Ishikawa (cell line): Measurements from ENCODE around the gene CACNA1C.

Source experiments
- CEBPB ChIP-seq: IDR thresholded peaks from 2 replicates; pipeline ENCODE4 v1.6.1; 2012
- CREB1 ChIP-seq: IDR thresholded peaks from 2 replicates; pipeline ENCODE4 v1.6.1; 2012; ENCODE audit warnings: low read depth
- EGR1 ChIP-seq: IDR thresholded peaks from 2 replicates; pipeline ENCODE4 v1.6.1; 2012
- EP300 ChIP-seq: IDR thresholded peaks from 2 replicates; pipeline ENCODE4 v1.6.1; 2012; ENCODE audit warnings: borderline replicate concordance
- FOXM1 ChIP-seq: IDR thresholded peaks from 2 replicates; pipeline ENCODE4 v1.6.1; 2012; ENCODE audit warnings: low read depth, borderline replicate concordance
- NFIC ChIP-seq: IDR thresholded peaks from 2 replicates; pipeline ENCODE4 v1.6.1; 2012
- RAD21 ChIP-seq: IDR thresholded peaks from 2 replicates; pipeline ENCODE4 v1.6.1; 2012; ENCODE audit warnings: low read depth
- TAF1 ChIP-seq: IDR thresholded peaks from 2 replicates; pipeline ENCODE4 v1.6.1; 2012; ENCODE audit warnings: low read depth, mild to moderate bottlenecking
- TCF12 ChIP-seq: IDR thresholded peaks from 2 replicates; pipeline ENCODE4 v1.6.1; 2012; ENCODE audit warnings: low read depth
- TEAD4 ChIP-seq: IDR thresholded peaks from 2 replicates; pipeline ENCODE4 v1.6.1; 2012
- YY1 ChIP-seq: IDR thresholded peaks from 2 replicates; pipeline ENCODE4 v1.6.1; 2012; ENCODE audit warnings: low read depth
- ZBTB7A ChIP-seq: IDR thresholded peaks from 2 replicates; pipeline ENCODE4 v1.6.1; 2012; ENCODE audit warnings: low read depth
- TF ChIP-seq, protein P1 (sequence below): IDR thresholded peaks from 2 replicates; pipeline ENCODE4 v1.6.1; 2012; ENCODE audit warnings: low read depth, mild to moderate bottlenecking
- TF ChIP-seq, protein P2 (sequence below): IDR thresholded peaks from 2 replicates; pipeline ENCODE4 v1.6.1; 2012
- TF ChIP-seq, protein P3 (sequence below): IDR thresholded peaks from 2 replicates; pipeline ENCODE4 v1.6.1; 2012

The CACNA1C gene

DNA sequence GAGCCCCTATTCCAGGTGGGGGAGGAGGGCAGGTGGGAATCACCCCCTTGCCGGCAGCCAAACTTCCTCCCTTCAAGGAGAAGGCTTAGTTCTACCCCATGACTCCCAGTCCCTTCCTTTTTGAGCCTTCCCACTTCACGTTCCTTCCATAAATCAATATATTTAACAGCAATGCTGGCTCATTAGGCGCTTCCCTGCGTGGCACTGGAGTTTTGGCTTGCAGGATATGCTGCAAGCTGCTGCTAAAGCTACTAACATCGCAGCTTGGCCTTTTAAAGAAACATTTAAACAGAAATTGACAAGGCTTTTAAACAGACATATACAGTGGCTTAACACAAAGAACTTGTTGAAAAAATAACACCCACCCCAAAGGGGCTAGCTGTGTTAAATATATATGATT is 434.0 kb downstream of the CACNA1C start:
- TF ChIP-seq FOXM1, result no peak
- TF ChIP-seq, protein P1, sequence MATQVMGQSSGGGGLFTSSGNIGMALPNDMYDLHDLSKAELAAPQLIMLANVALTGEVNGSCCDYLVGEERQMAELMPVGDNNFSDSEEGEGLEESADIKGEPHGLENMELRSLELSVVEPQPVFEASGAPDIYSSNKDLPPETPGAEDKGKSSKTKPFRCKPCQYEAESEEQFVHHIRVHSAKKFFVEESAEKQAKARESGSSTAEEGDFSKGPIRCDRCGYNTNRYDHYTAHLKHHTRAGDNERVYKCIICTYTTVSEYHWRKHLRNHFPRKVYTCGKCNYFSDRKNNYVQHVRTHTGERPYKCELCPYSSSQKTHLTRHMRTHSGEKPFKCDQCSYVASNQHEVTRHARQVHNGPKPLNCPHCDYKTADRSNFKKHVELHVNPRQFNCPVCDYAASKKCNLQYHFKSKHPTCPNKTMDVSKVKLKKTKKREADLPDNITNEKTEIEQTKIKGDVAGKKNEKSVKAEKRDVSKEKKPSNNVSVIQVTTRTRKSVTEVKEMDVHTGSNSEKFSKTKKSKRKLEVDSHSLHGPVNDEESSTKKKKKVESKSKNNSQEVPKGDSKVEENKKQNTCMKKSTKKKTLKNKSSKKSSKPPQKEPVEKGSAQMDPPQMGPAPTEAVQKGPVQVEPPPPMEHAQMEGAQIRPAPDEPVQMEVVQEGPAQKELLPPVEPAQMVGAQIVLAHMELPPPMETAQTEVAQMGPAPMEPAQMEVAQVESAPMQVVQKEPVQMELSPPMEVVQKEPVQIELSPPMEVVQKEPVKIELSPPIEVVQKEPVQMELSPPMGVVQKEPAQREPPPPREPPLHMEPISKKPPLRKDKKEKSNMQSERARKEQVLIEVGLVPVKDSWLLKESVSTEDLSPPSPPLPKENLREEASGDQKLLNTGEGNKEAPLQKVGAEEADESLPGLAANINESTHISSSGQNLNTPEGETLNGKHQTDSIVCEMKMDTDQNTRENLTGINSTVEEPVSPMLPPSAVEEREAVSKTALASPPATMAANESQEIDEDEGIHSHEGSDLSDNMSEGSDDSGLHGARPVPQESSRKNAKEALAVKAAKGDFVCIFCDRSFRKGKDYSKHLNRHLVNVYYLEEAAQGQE, result no peak
- TF ChIP-seq CREB1, result no peak
- TF ChIP-seq NFIC, result no peak
- no peak for TF ChIP-seq RAD21
- TF ChIP-seq, protein P2, sequence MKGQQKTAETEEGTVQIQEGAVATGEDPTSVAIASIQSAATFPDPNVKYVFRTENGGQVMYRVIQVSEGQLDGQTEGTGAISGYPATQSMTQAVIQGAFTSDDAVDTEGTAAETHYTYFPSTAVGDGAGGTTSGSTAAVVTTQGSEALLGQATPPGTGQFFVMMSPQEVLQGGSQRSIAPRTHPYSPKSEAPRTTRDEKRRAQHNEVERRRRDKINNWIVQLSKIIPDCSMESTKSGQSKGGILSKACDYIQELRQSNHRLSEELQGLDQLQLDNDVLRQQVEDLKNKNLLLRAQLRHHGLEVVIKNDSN, result no peak
- no peak for TF ChIP-seq EP300
- TF ChIP-seq TEAD4, result no peak
- TF ChIP-seq EGR1, result no peak
- no peak for TF ChIP-seq CEBPB
- TF ChIP-seq ZBTB7A, result no peak
- no peak for TF ChIP-seq TCF12
- TF ChIP-seq TAF1, result no peak
- TF ChIP-seq, protein P3, sequence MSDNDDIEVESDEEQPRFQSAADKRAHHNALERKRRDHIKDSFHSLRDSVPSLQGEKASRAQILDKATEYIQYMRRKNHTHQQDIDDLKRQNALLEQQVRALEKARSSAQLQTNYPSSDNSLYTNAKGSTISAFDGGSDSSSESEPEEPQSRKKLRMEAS, result no peak
- TF ChIP-seq YY1, result no peak

DNA sequence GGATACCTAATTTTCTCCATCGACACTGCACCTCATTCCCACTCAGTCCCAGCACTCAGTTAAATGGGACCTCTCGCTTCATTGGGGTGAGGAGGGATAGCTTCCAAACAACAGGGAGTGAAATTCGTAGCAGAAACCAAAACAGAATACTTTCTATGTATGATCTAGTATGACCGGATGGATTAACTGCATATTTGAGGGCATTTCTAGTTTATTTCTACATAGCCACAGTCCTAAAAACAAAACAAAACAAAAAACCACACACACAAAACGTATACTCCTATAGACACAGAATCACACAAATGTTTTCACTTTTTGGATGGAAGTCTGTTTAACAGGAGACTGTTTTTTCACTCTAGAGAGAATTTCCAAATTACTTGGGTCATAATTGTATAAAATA is 434.5 kb downstream of the CACNA1C start:
- TF ChIP-seq TCF12 (no peak), YY1 (no peak), CREB1 (no peak)

DNA sequence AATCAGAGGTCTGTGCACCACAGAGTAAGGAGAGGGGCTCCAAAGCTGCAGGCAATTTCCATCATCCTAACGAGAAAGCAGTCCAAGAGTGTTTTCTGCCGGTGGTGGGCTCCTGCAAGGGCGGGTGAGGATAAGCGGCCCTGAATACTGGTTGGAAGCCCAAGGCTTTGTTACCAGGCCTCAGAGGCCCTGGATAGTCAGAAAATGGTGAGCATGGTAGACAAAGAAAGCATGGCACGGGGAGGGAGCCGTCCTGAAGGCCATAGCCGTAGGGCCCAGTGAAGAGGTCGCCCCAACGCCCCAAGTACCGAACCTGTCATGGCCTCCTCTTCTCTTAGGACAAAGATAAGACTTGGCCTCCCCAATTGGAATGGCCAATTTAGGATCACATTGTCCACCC is 435.3 kb downstream of the CACNA1C start:
- TF ChIP-seq EP300 (no peak), EGR1 (no peak), FOXM1 (no peak), TAF1 (no peak), TCF12 (no peak), CEBPB (no peak), RAD21 (no peak), CREB1 (no peak), YY1 (no peak), ZBTB7A (no peak), NFIC (no peak), TEAD4 (no peak)
- TF ChIP-seq, protein P3, result no peak
- TF ChIP-seq, protein P1, result no peak
- TF ChIP-seq, protein P2, result no peak

DNA sequence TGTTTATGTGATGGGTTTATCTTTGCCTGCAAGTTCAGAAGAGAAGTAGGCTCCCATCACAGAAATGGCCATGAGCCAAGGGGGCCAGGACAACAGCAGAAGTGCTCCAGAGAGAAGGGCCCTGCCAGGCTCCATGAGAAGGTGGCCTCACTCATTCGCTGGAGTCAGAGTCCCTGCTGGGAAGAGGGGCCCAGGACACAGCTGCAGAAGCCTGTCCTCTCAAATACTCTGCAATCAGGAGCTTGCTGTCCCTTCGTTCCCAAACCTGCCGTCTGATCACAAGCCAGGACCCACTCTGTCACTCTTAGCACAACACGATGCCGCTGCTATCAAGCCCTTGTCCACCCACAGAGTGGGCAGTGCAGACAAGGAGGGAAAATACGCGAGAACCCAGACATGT is 435.8 kb downstream of the CACNA1C start:
- TF ChIP-seq YY1 (no peak), RAD21 (no peak), TAF1 (no peak), ZBTB7A (no peak), CEBPB (no peak), EGR1 (no peak), FOXM1 (no peak), NFIC (no peak)
- TF ChIP-seq, protein P2, result no peak
- TF ChIP-seq, protein P1, result no peak
- TF ChIP-seq, protein P3, result no peak
